Measurements from ENCODE around the gene LRGUK. TPM values are rescaled to one million over a fixed set of nuclear protein-coding genes. Genes with fewer than 3 reads are reported as not detected.

Gene LRGUK
- total and polyA plus RNA-seq, 2 donors (not counting 3 experiments of a cell fraction or from before 2014, with no cell fraction given), result 0.10 to 0.11 TPM

DNA sequence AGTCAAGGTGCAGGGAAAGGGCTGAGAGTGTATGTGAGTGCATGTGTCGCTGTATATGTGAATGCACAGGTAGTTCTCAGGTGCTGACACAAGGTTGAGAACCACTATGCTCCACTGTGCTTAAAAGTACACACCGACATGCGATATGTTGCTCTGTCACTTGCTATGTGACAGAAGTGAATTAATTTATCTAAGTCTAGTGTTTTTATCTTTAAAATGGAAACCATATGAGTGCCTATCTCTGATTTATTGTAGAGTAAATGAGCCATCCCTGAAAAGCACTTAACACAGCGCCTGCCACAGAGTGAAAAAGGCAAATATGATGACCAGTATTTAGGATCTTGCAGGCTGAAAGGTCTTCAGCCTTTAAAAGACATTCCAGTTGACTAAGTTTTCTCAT lies 184.7 kb downstream of the LRGUK start:
- no peak overlapping the region for H3K4me2 ChIP-seq (ENCODE audit: insufficient read depth, low read length)
- no TSS peak for BruUV-seq (replicated peaks)
- H3K79me2 ChIP-seq (ENCODE audit: control insufficient read depth, insufficient read depth, low read length), result no peaks in the 10 kb centered on the region
- CTCF ChIA-PET, result no interaction called here
- H3K4me1 ChIP-seq (ENCODE audit: control insufficient read depth, extremely low read depth, insufficient read depth, low read length), result peaks cover 7% of the 10 kb centered on the region
- FAIRE-seq (no peak), DNase-seq (ENCODE audit: low read depth, low spot score) (no peak)
- TF ChIP-seq FOS (IDR thresholded peaks at IDR 0.05; ENCODE audit: borderline replicate concordance, insufficient read depth, low read length) (no peak), POLR2A (IDR thresholded peaks at IDR 0.05; ENCODE audit: low read depth, low read length) (no peak), GATA2 (IDR thresholded peaks at IDR 0.05; ENCODE audit: insufficient read depth, insufficient read length, low read depth, low read length) (no peak), MYC (IDR thresholded peaks at IDR 0.05; ENCODE audit: low read depth, low read length) (no peak), JUN (IDR thresholded peaks at IDR 0.05; ENCODE audit: borderline replicate concordance, insufficient read depth, insufficient read length, low read depth) (no peak)
- TF ChIP-seq, protein P1, sequence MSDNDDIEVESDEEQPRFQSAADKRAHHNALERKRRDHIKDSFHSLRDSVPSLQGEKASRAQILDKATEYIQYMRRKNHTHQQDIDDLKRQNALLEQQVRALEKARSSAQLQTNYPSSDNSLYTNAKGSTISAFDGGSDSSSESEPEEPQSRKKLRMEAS (IDR thresholded peaks at IDR 0.05; ENCODE audit: insufficient read depth, insufficient read length), result no peak
- TF ChIP-seq, protein P2, sequence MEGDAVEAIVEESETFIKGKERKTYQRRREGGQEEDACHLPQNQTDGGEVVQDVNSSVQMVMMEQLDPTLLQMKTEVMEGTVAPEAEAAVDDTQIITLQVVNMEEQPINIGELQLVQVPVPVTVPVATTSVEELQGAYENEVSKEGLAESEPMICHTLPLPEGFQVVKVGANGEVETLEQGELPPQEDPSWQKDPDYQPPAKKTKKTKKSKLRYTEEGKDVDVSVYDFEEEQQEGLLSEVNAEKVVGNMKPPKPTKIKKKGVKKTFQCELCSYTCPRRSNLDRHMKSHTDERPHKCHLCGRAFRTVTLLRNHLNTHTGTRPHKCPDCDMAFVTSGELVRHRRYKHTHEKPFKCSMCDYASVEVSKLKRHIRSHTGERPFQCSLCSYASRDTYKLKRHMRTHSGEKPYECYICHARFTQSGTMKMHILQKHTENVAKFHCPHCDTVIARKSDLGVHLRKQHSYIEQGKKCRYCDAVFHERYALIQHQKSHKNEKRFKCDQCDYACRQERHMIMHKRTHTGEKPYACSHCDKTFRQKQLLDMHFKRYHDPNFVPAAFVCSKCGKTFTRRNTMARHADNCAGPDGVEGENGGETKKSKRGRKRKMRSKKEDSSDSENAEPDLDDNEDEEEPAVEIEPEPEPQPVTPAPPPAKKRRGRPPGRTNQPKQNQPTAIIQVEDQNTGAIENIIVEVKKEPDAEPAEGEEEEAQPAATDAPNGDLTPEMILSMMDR (IDR thresholded peaks at IDR 0.05; ENCODE audit: extremely low read depth in 1 of 2, insufficient read depth in 1 of 2, low read depth in 1 of 2, low read length in 2 of 2), result no peak
- no peaks in the 10 kb centered on the region for H4K20me1 ChIP-seq (replicated peaks; ENCODE audit: control insufficient read depth, extremely low read depth, insufficient read depth, low read length)
- no peaks in the 10 kb centered on the region for H3K9me3 ChIP-seq (replicated peaks; ENCODE audit: control insufficient read depth, insufficient read depth, low read length)
- dilution Hi-C loops (cut with MboI; ENCODE audit: extremely low pct_ligation_motif_present, low sequenced_read_pairs) (no loop called here), intact Hi-C loops (cut with micrococcal nuclease) (no loop called here)
- H3K9ac ChIP-seq (replicated peaks; ENCODE audit: extremely low read depth, insufficient read depth, low read length), result no peak overlapping the region
- POLR2A ChIA-PET, result no interaction called here
- H3K27ac ChIP-seq (ENCODE audit: insufficient read depth, low read depth, low read length), result no peak overlapping the region
- H3K27me3 ChIP-seq (ENCODE audit: control insufficient read depth in 2 of 2, insufficient read depth in 2 of 2, low read length in 2 of 2), result no peaks in the 10 kb centered on the region
- H3K4me3 ChIP-seq (replicated peaks in 1 of 3; ENCODE audit: insufficient read depth in 1 of 3, low read depth in 1 of 3, low read length in 3 of 3), result no peak overlapping the region
- no peaks in the 10 kb centered on the region for H3K9me1 ChIP-seq (replicated peaks; ENCODE audit: control insufficient read depth, extremely low read depth, insufficient read depth, low read length)
- no peak overlapping the region for H2AFZ ChIP-seq (ENCODE audit: low read depth, low read length)
- H3K36me3 ChIP-seq (ENCODE audit: control insufficient read depth in 2 of 2, extremely low read depth in 1 of 2, insufficient read depth in 2 of 2, low read length in 2 of 2), result peaks cover 0 to 4% of the 10 kb centered on the region in 2 experiments
